Esophagus muscularis mucosa (tissue), 4 donors: ENCODE data around the gene FBXO24. TPM values are rescaled to one million over a fixed set of nuclear protein-coding genes. Genes with fewer than 3 reads are reported as not detected.
A peak's percentile ranks its signal among the peaks of the same experiment; 100 is the strongest.

ENCODE experiments used
- DNase-seq: peaks from one replicate; pipeline ENCODE4 v3.0.0-alpha.2; 2017; ENCODE audit errors: extremely low spot score
- H3K27ac ChIP-seq, 4 donors: fragments of 200-600 bp; sonication (generic); replicated peaks in 1 of 4; 1 replicate in 3 of 4; 2 replicates in 1 of 4; pipeline ENCODE4 v1.5.1; 2016 to 2019; ENCODE audit warnings: mild to moderate bottlenecking in 1 of 4
- H3K27me3 ChIP-seq, 4 donors: fragments of 200-600 bp; sonication (generic); one replicate each; pipeline versions ENCODE4 v1.5.1 to v1.6.0; 2016 to 2019
- H3K36me3 ChIP-seq, 4 donors: fragments of 200-600 bp; sonication (generic); one replicate each; pipeline ENCODE4 v1.5.1; 2016 to 2019
- H3K4me1 ChIP-seq, 4 donors: fragments of 200-600 bp; sonication (generic); one replicate each; pipeline ENCODE4 v1.5.1; 2016 to 2019
- H3K4me3 ChIP-seq, 4 donors: fragments of 200-600 bp; sonication (generic); 1 replicate in 2 of 4; 2 replicates in 2 of 4; pipeline ENCODE4 v1.5.1; 2016 to 2019; ENCODE audit warnings: mild to moderate bottlenecking in 4 of 4, moderate library complexity in 1 of 4
- H3K9me3 ChIP-seq, 4 donors: fragments of 200-600 bp; sonication (generic); 1 replicate in 3 of 4; 2 replicates in 1 of 4; pipeline ENCODE4 v1.5.1; 2016 to 2019
- CTCF ChIP-seq, 3 experiments: fragments of 200-600 bp in 2 of 3; fragments of 450-650 bp in 1 of 3; sonication (generic) in 2 of 3; IDR thresholded peaks; one replicate each; pipeline ENCODE4 v1.5.1; 2017 to 2019; ENCODE audit warnings: antibody characterized with exemption in 3 of 3, mild to moderate bottlenecking in 2 of 3, moderate library complexity in 1 of 3
- EP300 ChIP-seq: sonication (generic); formaldehyde crosslinking; IDR thresholded peaks from one replicate; pipeline ENCODE4 v1.6.1; 2017; ENCODE audit warnings: antibody characterized with exemption
- POLR2A ChIP-seq: fragments of 450-650 bp; IDR thresholded peaks from one replicate; pipeline ENCODE4 v1.6.1; 2017; ENCODE audit warnings: antibody characterized with exemption, moderate library complexity, mild to moderate bottlenecking, low read depth
- POLR2AphosphoS5 ChIP-seq, 2 donors: sonication (generic); formaldehyde crosslinking; IDR thresholded peaks; one replicate each; pipeline ENCODE4 v1.6.1; 2017; ENCODE audit warnings: antibody characterized with exemption in 2 of 2
- WGBS: methylation state at CpG from one replicate; pipeline ENCODE4 v1.1.5; 2018; 5-methylcytosine and 5-hydroxymethylcytosine counted together
- intact Hi-C: fragments of 100-400 bp; cut with DNase I; formaldehyde crosslinking; loops from one replicate; pipeline ENCODE4 v1.15.1; 2023
- total RNA-seq, 4 donors: library from RNA; depleted of rRNA; stranded (reverse); fragments of >200 nt; gene quantifications; one replicate each; pipeline versions ENCODE4 v1.1.0 to v1.2.1, GENCODE V29; 2016

The FBXO24 gene
- total RNA-seq, 4 donors from 2014 or later = 0.13 to 0.83 (median 0.48) TPM

GRCh38 chr7:100589341-100589947 is 3.3 kb downstream of the FBXO24 start:
- TF ChIP-seq EP300 (no peak), POLR2A (no peak), POLR2AphosphoS5 (IDR thresholded peaks at IDR 0.05) (no peak)
- Histone ChIP-seq H3K4me1 (peaks cover 17 to 36% (median 23%) of the 10 kb centered on the region in 4 donors), H3K27ac (peak overlapping the region in 3 of 4 donors; percentile 15 to 60 (median 31)), H3K27me3 (peaks cover 0 to 19% (median 0%) of the 10 kb centered on the region in 4 donors), H3K36me3 (no peaks in the 10 kb centered on the region), H3K9me3 (no peaks in the 10 kb centered on the region), H3K4me3 (peak overlapping the region in 3 of 4 donors; percentile 9 to 27 (median 25))
- 46% methylated on average over 7 of the region's 7 CpGs for WGBS
- intact Hi-C loops = no loop called here
- DNase-seq = no peak

GRCh38 chr7:100590077-100590737 is 4.1 kb downstream of the FBXO24 start:
- Histone ChIP-seq H3K4me3 (peak overlapping the region in 3 of 4 donors; percentile 9 to 27 (median 25)), H3K4me1 (peaks cover 9 to 28% (median 15%) of the 10 kb centered on the region in 4 donors), H3K27me3 (peaks cover 0 to 19% (median 0%) of the 10 kb centered on the region in 4 donors), H3K9me3 (no peaks in the 10 kb centered on the region), H3K36me3 (no peaks in the 10 kb centered on the region), H3K27ac (peak overlapping the region; percentile 15 to 60 (median 36))
- 35% methylated on average over 20 of the region's 20 CpGs for WGBS
- no peak for DNase-seq
- no peak for TF ChIP-seq POLR2A
- TF ChIP-seq POLR2AphosphoS5 (IDR thresholded peaks at IDR 0.05) = no peak
- no peak for TF ChIP-seq EP300
- no peak for TF ChIP-seq CTCF (IDR thresholded peaks at IDR 0.05)
- intact Hi-C loops = no loop called here

GRCh38 chr7:100591596-100591995 is 5.5 kb downstream of the FBXO24 start:
- no peak overlapping the region for H3K27ac ChIP-seq
- TF ChIP-seq EP300 (no peak), POLR2AphosphoS5 (IDR thresholded peaks at IDR 0.05) (no peak), POLR2A (no peak), CTCF (IDR thresholded peaks at IDR 0.05) (no peak)
- intact Hi-C loops = no loop called here
- H3K36me3 ChIP-seq = no peaks in the 10 kb centered on the region
- no peak overlapping the region for H3K4me3 ChIP-seq
- H3K27me3 ChIP-seq = peaks cover 0 to 19% (median 0%) of the 10 kb centered on the region in 4 donors
- DNase-seq = no peak
- no peaks in the 10 kb centered on the region for H3K9me3 ChIP-seq
- WGBS = 90% methylated on average over 17 of the region's 17 CpGs
- H3K4me1 ChIP-seq = peaks cover 6 to 24% (median 12%) of the 10 kb centered on the region in 4 donors

GRCh38 chr7:100595188-100595587 is 9.1 kb downstream of the FBXO24 start:
- no peak for DNase-seq
- H3K9me3 ChIP-seq = no peaks in the 10 kb centered on the region
- TF ChIP-seq POLR2A = no peak
- no peak for TF ChIP-seq POLR2AphosphoS5 (IDR thresholded peaks at IDR 0.05)
- no peak for TF ChIP-seq EP300
- no peak for TF ChIP-seq CTCF (IDR thresholded peaks at IDR 0.05)
- H3K36me3 ChIP-seq = no peaks in the 10 kb centered on the region
- WGBS = 95% methylated on average over 7 of the region's 7 CpGs
- peaks cover 0 to 12% (median 2%) of the 10 kb centered on the region in 4 donors for H3K4me1 ChIP-seq
- H3K4me3 ChIP-seq = no peak overlapping the region
- H3K27ac ChIP-seq = no peak overlapping the region
- peaks cover 0 to 16% (median 0%) of the 10 kb centered on the region in 4 donors for H3K27me3 ChIP-seq
- intact Hi-C loops = no loop called here

- H3K36me3 ChIP-seq = no peaks in the 10 kb centered on the region
- DNase-seq = no peak
- H3K9me3 ChIP-seq = no peaks in the 10 kb centered on the region
- H3K27me3 ChIP-seq = no peaks in the 10 kb centered on the region
- intact Hi-C loops = no loop called here
- H3K4me1 ChIP-seq = peaks cover 8 to 24% (median 20%) of the 10 kb centered on the region in 4 donors
- 89% methylated on average over 4 of the region's 4 CpGs for WGBS
- H3K4me3 ChIP-seq = no peak overlapping the region
- TF ChIP-seq CTCF (IDR thresholded peaks at IDR 0.05) = no peak
- TF ChIP-seq EP300 = no peak
- no peak for TF ChIP-seq POLR2A
- TF ChIP-seq POLR2AphosphoS5 (IDR thresholded peaks at IDR 0.05) = no peak
- no peak overlapping the region for H3K27ac ChIP-seq
Observed at GRCh38 chr7:100598425-100598824, 12.3 kb downstream of the FBXO24 start.
